Suprapubic skin (tissue), 4 donors: ENCODE results near the gene MAPK7. TPM values are rescaled to one million over a fixed set of nuclear protein-coding genes. Genes with fewer than 3 reads are reported as not detected.

Source experiments
- DNase-seq, 2 donors: peaks; one replicate each; pipeline ENCODE4 v3.0.0-alpha.2; 2019; ENCODE audit warnings: low spot score in 2 of 2
- H3K27ac ChIP-seq: fragments of 200-600 bp; sonication (generic); one replicate; pipeline ENCODE4 v1.5.1; 2019
- H3K27me3 ChIP-seq: fragments of 200-600 bp; sonication (generic); one replicate; pipeline ENCODE4 v1.5.1; 2019
- H3K36me3 ChIP-seq: fragments of 200-600 bp; sonication (generic); one replicate; pipeline ENCODE4 v1.5.1; 2019
- H3K4me1 ChIP-seq: fragments of 200-600 bp; sonication (generic); one replicate; pipeline ENCODE4 v1.5.1; 2019
- H3K4me3 ChIP-seq: fragments of 200-600 bp; sonication (generic); one replicate; pipeline ENCODE4 v1.5.1; 2019; ENCODE audit warnings: mild to moderate bottlenecking
- H3K9me3 ChIP-seq: fragments of 200-600 bp; sonication (generic); one replicate; pipeline ENCODE4 v1.5.1; 2019
- EP300 ChIP-seq: sonication (generic); formaldehyde crosslinking; IDR thresholded peaks from one replicate; pipeline ENCODE4 v1.6.1; 2017; ENCODE audit warnings: antibody characterized with exemption
- POLR2A ChIP-seq, 2 donors: fragments of 450-650 bp; IDR thresholded peaks; one replicate each; pipeline ENCODE4 v1.6.1; 2017; ENCODE audit warnings: antibody characterized with exemption in 2 of 2, mild to moderate bottlenecking in 2 of 2, moderate library complexity in 2 of 2
- POLR2AphosphoS5 ChIP-seq, 3 donors: sonication (generic); formaldehyde crosslinking; IDR thresholded peaks; one replicate each; pipeline ENCODE4 v1.6.1; 2017; ENCODE audit warnings: antibody characterized with exemption in 3 of 3
- WGBS: methylation state at CpG from one replicate; pipeline ENCODE4 v1.1.5; 2018; 5-methylcytosine and 5-hydroxymethylcytosine counted together
- total RNA-seq, 4 donors: library from RNA; depleted of rRNA; stranded (reverse); fragments of >200 nt; gene quantifications; one replicate each; pipeline ENCODE4 v1.1.0, GENCODE V29; 2016
- TF ChIP-seq, protein P1 (sequence below), 2 donors: fragments of 200-600 bp in 1 of 2; fragments of 450-650 bp in 1 of 2; sonication (generic) in 1 of 2; IDR thresholded peaks; one replicate each; pipeline ENCODE4 v1.5.1; 2016 to 2019; ENCODE audit warnings: antibody characterized with exemption in 2 of 2, mild to moderate bottlenecking in 1 of 2, moderate library complexity in 1 of 2

Gene MAPK7
- total RNA-seq, 4 donors from 2014 or later = 30.9 to 47.1 (median 43.6) TPM

- Histone ChIP-seq H3K4me1 (peaks cover 75% of the 10 kb centered on the region), H3K27ac (peak within 1 kb of the TSS; percentile 93), H3K27me3 (no peaks in the 10 kb centered on the region), H3K4me3 (peak within 1 kb of the TSS; percentile 26), H3K36me3 (peaks cover 14% of the 10 kb centered on the region), H3K9me3 (no peaks in the 10 kb centered on the region)
- DNase-seq = peak in 1 of 2 donors; percentile 77
- no peak for TF ChIP-seq POLR2AphosphoS5 (IDR thresholded peaks at IDR 0.05)
- peak; percentile 61 for TF ChIP-seq EP300
- TF ChIP-seq, protein P1, sequence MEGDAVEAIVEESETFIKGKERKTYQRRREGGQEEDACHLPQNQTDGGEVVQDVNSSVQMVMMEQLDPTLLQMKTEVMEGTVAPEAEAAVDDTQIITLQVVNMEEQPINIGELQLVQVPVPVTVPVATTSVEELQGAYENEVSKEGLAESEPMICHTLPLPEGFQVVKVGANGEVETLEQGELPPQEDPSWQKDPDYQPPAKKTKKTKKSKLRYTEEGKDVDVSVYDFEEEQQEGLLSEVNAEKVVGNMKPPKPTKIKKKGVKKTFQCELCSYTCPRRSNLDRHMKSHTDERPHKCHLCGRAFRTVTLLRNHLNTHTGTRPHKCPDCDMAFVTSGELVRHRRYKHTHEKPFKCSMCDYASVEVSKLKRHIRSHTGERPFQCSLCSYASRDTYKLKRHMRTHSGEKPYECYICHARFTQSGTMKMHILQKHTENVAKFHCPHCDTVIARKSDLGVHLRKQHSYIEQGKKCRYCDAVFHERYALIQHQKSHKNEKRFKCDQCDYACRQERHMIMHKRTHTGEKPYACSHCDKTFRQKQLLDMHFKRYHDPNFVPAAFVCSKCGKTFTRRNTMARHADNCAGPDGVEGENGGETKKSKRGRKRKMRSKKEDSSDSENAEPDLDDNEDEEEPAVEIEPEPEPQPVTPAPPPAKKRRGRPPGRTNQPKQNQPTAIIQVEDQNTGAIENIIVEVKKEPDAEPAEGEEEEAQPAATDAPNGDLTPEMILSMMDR (IDR thresholded peaks at IDR 0.05) = no peak
- no peak for TF ChIP-seq POLR2A (IDR thresholded peaks at IDR 0.05)
- 22% methylated on average over 21 of the region's 22 CpGs for WGBS
Observed at GRCh38 chr17:19386974-19387920, 8.9 kb downstream of the MAPK7 start, which contains the start of gene MFAP4. TSS of gene MFAP4 (minus strand) at chr17:19387190. CDS start at chr17:19387155, 35 bp downstream.

DNA sequence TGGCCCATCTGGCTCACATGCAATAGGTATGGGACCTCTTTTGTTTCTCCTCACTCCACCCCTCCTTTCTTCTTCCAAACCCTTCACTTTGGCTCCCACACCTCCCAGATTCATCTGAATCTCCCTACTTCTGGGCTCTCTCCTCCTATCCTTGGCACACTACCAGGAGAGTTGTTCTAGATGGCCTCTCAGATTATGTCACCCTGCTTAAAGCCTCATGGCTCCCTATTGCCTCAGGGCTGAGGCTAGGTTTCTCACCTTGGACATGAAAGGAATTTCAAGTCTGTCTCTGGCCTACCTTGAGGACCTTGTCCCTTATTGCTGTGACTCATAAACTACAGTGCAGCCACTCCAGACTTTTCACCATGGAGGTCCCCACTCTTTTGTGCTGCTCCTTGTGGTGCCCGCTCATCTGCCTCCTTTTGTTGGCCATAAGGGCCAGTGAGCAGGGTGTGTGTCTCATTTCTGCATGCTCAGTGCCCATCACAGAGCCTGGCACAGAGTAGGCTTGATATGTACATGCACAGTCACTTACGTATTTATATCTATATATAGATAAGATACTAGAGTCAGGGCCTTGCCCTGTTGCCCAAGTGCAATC lies 9.7 kb downstream of the MAPK7 start:
- DNase-seq = peak in 1 of 2 donors; percentile 49
- H3K4me1 ChIP-seq = peaks cover 67% of the 10 kb centered on the region

GRCh38 chr17:19388791-19389785 lies 10.8 kb downstream of the MAPK7 start:
- Histone ChIP-seq H3K4me1 (peaks cover 60% of the 10 kb centered on the region), H3K27me3 (no peaks in the 10 kb centered on the region), H3K9me3 (no peaks in the 10 kb centered on the region), H3K36me3 (no peaks in the 10 kb centered on the region), H3K4me3 (no peak overlapping the region), H3K27ac (peak overlapping the region; percentile 93)
- TF ChIP-seq EP300 = no peak
- 65% methylated on average over 5 of the region's 5 CpGs for WGBS
- peak in 1 of 2 donors; percentile 68 for DNase-seq

More for the DNA sequence above, 9.7 kb downstream of the MAPK7 start:
- peaks cover 6% of the 10 kb centered on the region for H3K36me3 ChIP-seq
- 100% methylated on average over 2 of the region's 2 CpGs for whole genome bisulfite sequencing
- TF ChIP-seq, protein P1 (IDR thresholded peaks at IDR 0.05) = no peak
- TF ChIP-seq POLR2A (IDR thresholded peaks at IDR 0.05) (no peak), EP300 (no peak), POLR2AphosphoS5 (IDR thresholded peaks at IDR 0.05) (no peak)
- H3K27me3 ChIP-seq = no peaks in the 10 kb centered on the region
- H3K9me3 ChIP-seq = no peaks in the 10 kb centered on the region
- H3K27ac ChIP-seq = peak overlapping the region; percentile 93
- no peak overlapping the region for H3K4me3 ChIP-seq

DNA sequence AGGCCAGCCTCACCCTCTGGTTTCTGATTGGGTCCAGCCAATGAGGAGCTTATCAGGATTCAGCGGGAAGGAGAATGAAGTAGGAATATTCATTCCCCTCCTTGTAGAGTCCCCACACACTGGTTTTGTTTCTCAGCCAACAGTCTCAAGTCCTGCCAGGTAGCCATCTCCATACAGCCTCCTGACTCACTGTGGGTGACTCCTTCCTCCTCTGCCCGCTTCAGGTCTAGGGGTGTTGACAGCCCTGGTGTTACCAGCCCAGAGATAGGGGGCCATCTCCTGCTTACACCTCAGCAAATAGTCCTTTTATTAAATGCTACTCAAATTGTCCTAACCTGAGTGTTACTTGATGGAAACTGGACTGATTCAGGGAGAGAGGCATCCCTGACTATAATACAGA lies 12.7 kb downstream of the MAPK7 start:
- Histone ChIP-seq H3K27me3 (no peaks in the 10 kb centered on the region), H3K9me3 (no peaks in the 10 kb centered on the region), H3K4me3 (no peak overlapping the region), H3K27ac (no peak overlapping the region), H3K4me1 (peaks cover 41% of the 10 kb centered on the region), H3K36me3 (no peaks in the 10 kb centered on the region)
- peak in 1 of 2 donors; percentile 17 for DNase-seq
- no peak for TF ChIP-seq POLR2A (IDR thresholded peaks at IDR 0.05)
- no peak for TF ChIP-seq POLR2AphosphoS5 (IDR thresholded peaks at IDR 0.05)
- no peak for TF ChIP-seq EP300
- TF ChIP-seq, protein P1 (IDR thresholded peaks at IDR 0.05) = no peak
- 92% methylated on average over 2 of the region's 2 CpGs for WGBS

- Histone ChIP-seq H3K27me3 (no peaks in the 10 kb centered on the region), H3K36me3 (no peaks in the 10 kb centered on the region), H3K4me1 (peaks cover 36% of the 10 kb centered on the region), H3K9me3 (no peaks in the 10 kb centered on the region), H3K4me3 (no peak overlapping the region), H3K27ac (no peak overlapping the region)
- 83% methylated on average over 7 of the region's 7 CpGs for WGBS
- peak in 1 of 2 donors; percentile 44 for DNase-seq
- no peak for TF ChIP-seq POLR2A (IDR thresholded peaks at IDR 0.05)
- no peak for TF ChIP-seq EP300
- TF ChIP-seq, protein P1 (IDR thresholded peaks at IDR 0.05) = no peak
- TF ChIP-seq POLR2AphosphoS5 (IDR thresholded peaks at IDR 0.05) = no peak
Observed at GRCh38 chr17:19391432-19391831, 13.1 kb downstream of the MAPK7 start.
